Activated CD8-positive, alpha-beta T cell treated with anti-CD3 and anti-CD28 coated beads for 36 hours (primary cell): ENCODE results near the gene CCDC30. TPM values are rescaled to one million over a fixed set of nuclear protein-coding genes. Genes with fewer than 3 reads are reported as not detected.

Source experiments
- ATAC-seq: fragments of 200-7000 bp; cut with Tn5 transposase; one replicate; pipeline ENCODE4 v1.10.0; 2021; ENCODE audit warnings: mild to moderate bottlenecking, moderate library complexity
- CTCF ChIA-PET: fragments of 350-600 bp; sonication (Branson Sonifier 250); formaldehyde crosslinking; loops from one replicate; lab custom pipeline; 2021; ENCODE audit warnings: antibody characterized with exemption; lab: Charles Lee
- POLR2A ChIA-PET: fragments of 350-600 bp; sonication (Branson Sonifier 250); formaldehyde crosslinking; loops from one replicate; lab custom pipeline; 2021; ENCODE audit warnings: antibody characterized with exemption; lab: Charles Lee
- DNase-seq: peaks from one replicate; pipeline ENCODE4 v3.0.0-alpha.2; 2020
- H3K27ac Mint-ChIP-seq: one replicate; pipeline ENCODE4 v1.8.0; 2021; ENCODE audit warnings: mild to moderate bottlenecking, mixed read lengths
- H3K27me3 Mint-ChIP-seq: one replicate; pipeline ENCODE4 v1.8.0; 2021; ENCODE audit warnings: mixed read lengths
- H3K36me3 Mint-ChIP-seq: one replicate; pipeline ENCODE4 v1.8.0; 2021; ENCODE audit warnings: low read depth, mixed read lengths
- H3K4me1 Mint-ChIP-seq: one replicate; pipeline ENCODE4 v1.8.0; 2021; ENCODE audit warnings: low read depth, mixed read lengths
- H3K4me3 Mint-ChIP-seq: one replicate; pipeline ENCODE4 v1.8.0; 2021; ENCODE audit warnings: mild to moderate bottlenecking, moderate library complexity, mixed read lengths
- H3K9me3 Mint-ChIP-seq: one replicate; pipeline ENCODE4 v1.8.0; 2021; ENCODE audit warnings: mixed read lengths
- CTCF ChIP-seq: fragments of 200-600 bp; IDR thresholded peaks from one replicate; pipeline ENCODE4 v1.8.0; 2022; ENCODE audit warnings: antibody characterized with exemption, mild to moderate bottlenecking
- intact Hi-C: fragments of 100-400 bp; cut with micrococcal nuclease; formaldehyde crosslinking; loops from one replicate; pipeline ENCODE4 v1.10.0; 2022
- total RNA-seq, 2 experiments: library from RNA; stranded (reverse); gene quantifications; one replicate each; pipeline ENCODE4 v1.2.3, GENCODE V29; 2021

CCDC30 gene
- total RNA-seq, 2 experiments from 2014 or later = 0.60 to 3.0 TPM

GRCh38 chr1:42586016-42586415, 122.9 kb downstream of the CCDC30 start:
- DNase-seq (no peak), ATAC-seq (no peak)
- TF ChIP-seq CTCF = no peak
- intact Hi-C loops = no loop called here
- Mint-ChIP-seq H3K9me3 (peaks cover 11% of the 10 kb centered on the region), H3K4me1 (no peaks in the 10 kb centered on the region), H3K36me3 (peaks cover 23% of the 10 kb centered on the region), H3K4me3 (no peak overlapping the region), H3K27me3 (no peaks in the 10 kb centered on the region), H3K27ac (no peak overlapping the region)
- ChIA-PET CTCF (interaction anchor here (0.8 to 2.4 kb wide), 2 partner anchors 143 to 161 kb away, joined by 3 to 5 read pairs; no protein-coding TSS in a partner anchor), POLR2A (no interaction called here)

GRCh38 chr1:42587753-42588152, 124.7 kb downstream of the CCDC30 start:
- ChIA-PET POLR2A (no interaction called here), CTCF (no interaction called here)
- no peak for ATAC-seq
- no peak overlapping the region for H3K4me3 Mint-ChIP-seq
- H3K9me3 Mint-ChIP-seq = peaks cover 11% of the 10 kb centered on the region
- H3K4me1 Mint-ChIP-seq = no peaks in the 10 kb centered on the region
- intact Hi-C loops = no loop called here
- H3K36me3 Mint-ChIP-seq = peaks cover 23% of the 10 kb centered on the region
- no peak for TF ChIP-seq CTCF
- DNase-seq = no peak
- no peak overlapping the region for H3K27ac Mint-ChIP-seq
- no peaks in the 10 kb centered on the region for H3K27me3 Mint-ChIP-seq

- no peak overlapping the region for H3K27ac Mint-ChIP-seq
- POLR2A ChIA-PET = no interaction called here
- H3K4me3 Mint-ChIP-seq = no peak overlapping the region
- peaks cover 14% of the 10 kb centered on the region for H3K36me3 Mint-ChIP-seq
- no peaks in the 10 kb centered on the region for H3K27me3 Mint-ChIP-seq
- DNase-seq = no peak
- ATAC-seq = no peak
- peaks cover 5% of the 10 kb centered on the region for H3K9me3 Mint-ChIP-seq
- CTCF ChIA-PET = no interaction called here
- intact Hi-C loops = no loop called here
- no peaks in the 10 kb centered on the region for H3K4me1 Mint-ChIP-seq
- no peak for TF ChIP-seq CTCF
These were observed 129.7 kb downstream of the CCDC30 start for GRCh38 chr1:42592811-42593210.

GRCh38 chr1:42593486-42594100, 130.5 kb downstream of the CCDC30 start:
- Mint-ChIP-seq H3K9me3 (no peaks in the 10 kb centered on the region), H3K36me3 (peaks cover 8% of the 10 kb centered on the region), H3K4me3 (no peak overlapping the region), H3K27ac (no peak overlapping the region), H3K4me1 (no peaks in the 10 kb centered on the region), H3K27me3 (no peaks in the 10 kb centered on the region)
- DNase-seq (no peak), ATAC-seq (no peak)
- intact Hi-C loops = no loop called here
- POLR2A ChIA-PET = interaction anchor here (0.6 kb wide), 1 partner anchor 15 kb away, joined by 3 read pairs; no protein-coding TSS in a partner anchor
- no peak for TF ChIP-seq CTCF
- CTCF ChIA-PET = no interaction called here

- H3K9me3 Mint-ChIP-seq = peaks cover 7% of the 10 kb centered on the region
- ChIA-PET POLR2A (interaction anchor here (0.6 kb wide), 1 partner anchor 69 kb away, joined by 3 read pairs; no protein-coding TSS in a partner anchor), CTCF (no interaction called here)
- H3K27me3 Mint-ChIP-seq = no peaks in the 10 kb centered on the region
- no peaks in the 10 kb centered on the region for H3K36me3 Mint-ChIP-seq
- H3K4me3 Mint-ChIP-seq = no peak overlapping the region
- ATAC-seq (no peak), DNase-seq (no peak)
- H3K27ac Mint-ChIP-seq = no peak overlapping the region
- TF ChIP-seq CTCF = no peak
- no peaks in the 10 kb centered on the region for H3K4me1 Mint-ChIP-seq
- intact Hi-C loops = no loop called here
These were observed 138.4 kb downstream of the CCDC30 start for GRCh38 chr1:42601472-42601871.
